Activated CD4-positive, alpha-beta T cell treated with anti-CD3 and anti-CD28 coated beads for 24 hours (primary cell): Measurements from ENCODE around the gene CTSD.

ENCODE experiments used
- DNase-seq, 2 donors: peaks; one replicate each; pipeline ENCODE4 v3.0.0-alpha.2; 2020; ENCODE audit warnings: low read depth in 2 of 2

Gene CTSD

DNA sequence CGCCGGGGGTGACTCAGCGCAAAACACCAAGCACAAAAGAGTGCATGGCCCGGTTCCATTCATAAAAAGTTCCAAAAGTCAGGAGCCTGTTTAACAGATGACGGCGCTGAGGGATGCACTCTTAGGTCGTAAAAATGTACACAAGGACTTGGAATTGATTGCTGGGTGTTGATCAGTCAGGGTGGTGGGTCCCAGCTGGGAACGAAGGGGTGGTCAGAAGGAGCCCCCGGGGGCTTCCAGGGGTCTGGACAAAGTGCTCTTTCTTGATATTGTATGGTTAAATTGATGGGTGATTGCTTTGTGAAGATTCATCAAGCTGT is 34.1 kb downstream of the CTSD start:
- no peak for DNase-seq

GRCh38 chr11:1728931-1729691 is 34.6 kb downstream of the CTSD start:
- no peak for DNase-seq

DNA sequence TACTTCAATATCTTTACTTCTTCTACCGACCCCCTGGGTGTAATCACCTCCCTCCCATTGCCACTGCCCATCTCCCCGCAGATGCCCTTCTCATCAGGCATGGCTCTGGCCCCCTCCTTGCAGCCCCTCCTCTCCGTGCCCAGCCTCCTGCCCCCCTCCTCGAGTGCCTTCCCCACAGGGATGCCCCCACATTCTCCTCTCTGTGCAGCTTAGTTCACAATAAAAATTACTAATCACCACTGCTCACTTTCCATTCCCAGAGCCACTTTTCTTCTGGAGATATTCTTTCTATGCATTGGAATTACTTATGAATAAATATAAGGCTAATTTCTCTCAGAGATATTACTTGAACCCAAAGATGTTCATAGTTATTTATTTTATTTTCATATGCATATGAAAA is 35.4 kb downstream of the CTSD start:
- DNase-seq: no peak

DNA sequence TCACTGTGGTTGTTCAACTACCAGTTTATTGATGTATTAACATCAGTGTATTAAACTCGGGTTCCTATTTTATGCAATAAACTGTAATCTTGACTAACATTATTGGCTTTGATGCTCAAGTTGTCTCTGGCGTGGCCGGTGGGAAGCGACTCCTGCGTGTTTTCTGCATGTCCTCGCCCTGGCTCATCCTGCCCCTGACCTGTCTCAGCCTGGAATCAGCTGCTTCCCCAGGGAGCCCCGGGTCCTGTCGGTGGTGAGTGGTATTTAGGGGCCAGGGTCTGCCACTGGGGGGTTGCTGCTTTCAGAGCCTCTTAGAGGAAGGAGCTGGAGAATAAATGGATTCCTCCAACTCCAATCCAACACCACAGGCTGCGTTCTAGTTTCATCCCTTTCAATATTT is 35.9 kb downstream of the CTSD start:
- no peak for DNase-seq

DNA sequence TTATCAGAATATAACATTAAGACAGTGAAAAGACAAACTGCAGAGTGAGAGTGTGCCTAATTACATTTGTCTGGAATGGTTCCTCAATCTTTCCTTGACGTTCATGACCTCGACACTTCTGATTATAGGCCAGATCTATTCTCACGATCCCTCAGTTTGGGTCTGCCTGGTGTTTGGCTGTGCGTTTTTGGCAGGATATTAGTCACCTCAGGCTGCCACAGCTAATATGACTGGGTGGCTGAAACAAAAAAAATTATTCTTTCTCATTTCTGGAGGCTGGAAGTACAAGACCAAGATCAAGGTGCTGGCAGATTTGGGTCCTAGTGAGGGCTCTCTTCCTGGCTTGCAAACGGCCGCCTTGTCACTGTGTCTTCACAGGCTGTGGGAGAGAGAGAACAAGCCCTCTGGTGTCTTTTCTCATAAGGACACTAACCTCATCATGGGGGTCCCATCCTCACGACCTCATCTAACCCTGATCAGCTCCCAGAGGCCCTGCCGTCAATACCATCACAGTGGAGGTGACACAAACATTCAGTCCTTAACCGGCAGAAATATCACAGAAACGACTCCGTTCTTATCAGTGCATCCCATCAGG is 36.5 kb downstream of the CTSD start:
- DNase-seq: no peak

- no peak for DNase-seq
Observed at GRCh38 chr11:1719781-1720180, 43.9 kb downstream of the CTSD start.

DNA sequence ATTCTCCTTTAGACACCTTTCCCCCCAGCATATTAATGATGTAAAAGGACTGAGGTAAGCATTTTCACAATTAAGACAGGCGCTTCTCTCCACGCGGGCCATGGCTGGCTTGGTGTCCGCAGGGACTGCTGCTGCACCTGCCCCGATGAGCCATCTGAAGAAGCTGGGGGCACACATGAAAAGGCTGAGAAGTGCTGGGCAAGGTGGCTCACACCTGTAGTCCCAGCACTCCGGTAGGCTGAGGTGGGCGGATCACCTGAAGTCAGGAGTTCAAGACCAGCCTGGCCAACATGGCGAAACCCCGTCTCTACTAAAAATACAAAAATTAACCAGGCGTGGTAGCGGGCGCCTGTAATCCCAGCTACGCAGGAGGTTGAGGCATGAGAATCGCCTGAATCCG is 45.4 kb downstream of the CTSD start:
- DNase-seq: no peak

DNA sequence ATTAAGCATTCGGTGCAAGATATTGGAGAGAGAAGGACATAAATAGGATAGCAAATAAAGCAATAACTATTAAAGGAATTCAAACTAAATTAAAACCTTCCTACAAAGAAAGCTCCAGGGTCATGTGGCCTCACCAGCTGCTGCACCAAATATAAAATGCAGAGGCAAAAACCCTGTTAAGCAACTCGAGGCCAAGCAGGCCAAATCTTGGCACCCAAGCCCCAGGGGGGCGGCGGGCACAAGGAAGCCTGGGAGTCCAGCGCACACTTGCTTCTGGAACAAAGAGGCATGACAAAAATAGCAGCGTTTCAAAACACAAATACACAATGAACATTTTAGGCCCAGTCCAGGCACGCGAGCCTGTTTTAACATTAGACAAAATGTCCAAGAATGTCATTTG is 46.0 kb downstream of the CTSD start:
- DNase-seq: no peak

GRCh38 chr11:1714908-1715885 is 48.5 kb downstream of the CTSD start:
- DNase-seq: no peak

DNA sequence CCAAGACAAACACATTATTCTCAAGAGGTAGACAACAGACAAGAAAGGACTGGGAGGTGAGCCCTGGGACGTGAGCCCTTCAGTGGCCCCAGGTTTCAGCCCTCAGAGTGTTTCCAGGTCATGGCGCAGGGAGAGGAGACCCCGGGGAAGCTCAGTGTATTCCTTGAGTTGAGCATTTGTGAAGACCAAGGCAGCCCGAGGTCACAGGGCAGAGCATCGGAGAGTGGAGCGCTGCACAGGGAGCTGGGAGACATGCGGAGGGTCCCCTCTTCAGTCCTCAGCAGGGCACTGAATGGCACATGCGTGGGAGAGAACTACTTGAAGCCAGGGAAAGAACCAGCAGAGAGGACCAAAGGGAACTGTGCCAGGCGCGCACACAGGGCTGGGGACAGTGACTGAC is 55.0 kb downstream of the CTSD start:
- DNase-seq: no peak

DNA sequence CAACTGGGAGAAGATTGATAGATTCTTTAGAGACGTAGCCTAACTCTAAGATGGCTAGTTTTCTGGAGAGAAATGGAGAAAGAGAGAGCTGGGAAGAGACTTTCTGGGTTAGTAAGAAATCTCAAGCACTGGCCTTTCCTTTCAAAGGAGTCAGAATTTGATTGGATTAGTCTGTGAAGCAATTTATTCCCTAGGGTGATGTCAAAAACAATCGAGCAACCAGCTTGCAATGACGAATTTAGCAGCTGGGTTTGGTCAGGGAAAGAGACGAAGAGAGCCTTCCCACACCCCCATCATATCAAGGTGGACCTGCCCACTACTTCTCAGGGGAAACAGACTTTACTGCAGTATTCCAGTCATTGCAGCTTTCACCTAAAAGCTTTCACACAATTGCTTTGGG is 56.0 kb downstream of the CTSD start:
- DNase-seq: no peak

DNA sequence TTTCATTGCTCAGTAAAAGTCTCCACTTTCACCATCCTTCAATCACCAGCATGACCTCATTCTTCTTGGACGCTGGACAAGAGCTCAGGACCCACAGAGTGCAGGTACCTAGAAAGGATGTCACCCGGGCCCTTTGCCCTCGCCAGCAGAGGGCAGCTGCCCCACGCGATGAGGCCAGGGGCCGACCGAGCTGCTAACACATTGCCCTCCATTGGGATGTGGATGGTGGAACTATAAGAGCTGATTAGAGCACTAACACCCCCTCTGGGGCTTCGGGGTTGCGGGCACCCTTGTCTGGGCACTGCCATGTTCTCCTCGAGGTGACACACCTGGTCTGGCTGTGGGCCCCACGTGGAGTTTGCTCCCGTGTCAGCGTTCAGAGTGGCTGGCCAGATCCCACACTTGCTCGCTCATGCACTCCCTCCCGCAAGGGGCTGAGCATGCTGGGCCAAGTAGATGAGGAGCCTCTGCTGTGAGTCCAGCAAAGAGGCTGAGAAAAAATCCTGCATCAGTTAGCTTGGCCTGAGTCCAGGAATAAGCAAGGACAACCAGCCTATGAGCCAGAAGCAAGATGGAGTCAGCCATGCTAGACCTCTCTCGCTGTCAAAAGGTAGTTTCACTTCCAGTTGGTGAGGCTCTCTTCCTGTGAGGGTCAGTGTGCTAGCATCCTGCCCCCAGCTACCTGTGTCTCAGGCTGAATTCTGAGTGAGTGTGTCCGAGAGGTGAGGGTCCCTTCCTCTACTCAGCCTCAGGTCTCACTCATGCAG is 56.9 kb downstream of the CTSD start:
- DNase-seq: no peak

GRCh38 chr11:1705126-1706052 is 58.3 kb downstream of the CTSD start:
- DNase-seq: no peak

GRCh38 chr11:1703146-1703545 is 60.6 kb downstream of the CTSD start:
- no peak for DNase-seq
